Breast epithelium (tissue), 4 donors: Measurements from ENCODE around the gene SAP30BP. TPM values are rescaled to one million over a fixed set of nuclear protein-coding genes. Genes with fewer than 3 reads are reported as not detected.

Experiments used
- DNase-seq, 2 donors: peaks; one replicate each; pipeline ENCODE4 v3.0.0-alpha.2; 2019; ENCODE audit warnings: low spot score in 2 of 2
- H3K27ac ChIP-seq, 2 donors: fragments of 200-600 bp; sonication (generic) in 1 of 2; one replicate each; pipeline ENCODE4 v1.5.1; 2016 to 2019; ENCODE audit warnings: mild to moderate bottlenecking in 1 of 2
- H3K27me3 ChIP-seq, 2 donors: fragments of 200-600 bp; sonication (generic) in 1 of 2; one replicate each; pipeline versions ENCODE4 v1.5.1 to v1.6.0; 2017 to 2019; ENCODE audit warnings: control low read depth in 1 of 2, mild to moderate bottlenecking in 1 of 2
- H3K36me3 ChIP-seq: fragments of 200-600 bp; one replicate; pipeline ENCODE4 v1.5.1; 2019
- H3K4me1 ChIP-seq, 2 donors: fragments of 200-600 bp; sonication (generic); one replicate each; pipeline ENCODE4 v1.5.1; 2016 to 2019; ENCODE audit warnings: control low read depth in 1 of 2
- H3K4me3 ChIP-seq, 3 donors: fragments of 200-600 bp; sonication (generic); 1 replicate in 2 of 3; 2 replicates in 1 of 3; pipeline ENCODE4 v1.5.1; 2016 to 2019; ENCODE audit warnings: mild to moderate bottlenecking in 3 of 3, moderate library complexity in 2 of 3
- H3K9me3 ChIP-seq, 2 donors: fragments of 200-600 bp; sonication (generic) in 1 of 2; one replicate each; pipeline ENCODE4 v1.5.1; 2016 to 2019; ENCODE audit warnings: control low read depth in 1 of 2
- POLR2A ChIP-seq: fragments of 450-650 bp; IDR thresholded peaks from one replicate; pipeline ENCODE4 v1.6.1; 2016; ENCODE audit warnings: antibody characterized with exemption, mild to moderate bottlenecking, moderate library complexity
- POLR2AphosphoS5 ChIP-seq, 3 donors: sonication (generic); formaldehyde crosslinking; IDR thresholded peaks; one replicate each; pipeline ENCODE4 v1.6.1; 2017; ENCODE audit warnings: antibody characterized with exemption in 3 of 3
- intact Hi-C: fragments of 100-400 bp; cut with DNase I; formaldehyde crosslinking; loops from one replicate; pipeline ENCODE4 v1.15.1; 2023; ENCODE audit warnings: low total_unique reads
- total RNA-seq, 3 donors: library from RNA; depleted of rRNA; stranded (reverse); fragments of >200 nt; gene quantifications; one replicate each; pipeline ENCODE4 v1.1.0, GENCODE V29; 2016
- TF ChIP-seq, protein P1 (sequence below), 3 donors: fragments of 450-650 bp; IDR thresholded peaks; one replicate each; pipeline ENCODE4 v1.5.1; 2016 to 2017; ENCODE audit warnings: antibody characterized with exemption in 3 of 3, mild to moderate bottlenecking in 3 of 3, moderate library complexity in 3 of 3

Gene SAP30BP
- total RNA-seq, 3 donors from 2014 or later, result 68.3 to 89.5 (median 86.1) TPM

DNA sequence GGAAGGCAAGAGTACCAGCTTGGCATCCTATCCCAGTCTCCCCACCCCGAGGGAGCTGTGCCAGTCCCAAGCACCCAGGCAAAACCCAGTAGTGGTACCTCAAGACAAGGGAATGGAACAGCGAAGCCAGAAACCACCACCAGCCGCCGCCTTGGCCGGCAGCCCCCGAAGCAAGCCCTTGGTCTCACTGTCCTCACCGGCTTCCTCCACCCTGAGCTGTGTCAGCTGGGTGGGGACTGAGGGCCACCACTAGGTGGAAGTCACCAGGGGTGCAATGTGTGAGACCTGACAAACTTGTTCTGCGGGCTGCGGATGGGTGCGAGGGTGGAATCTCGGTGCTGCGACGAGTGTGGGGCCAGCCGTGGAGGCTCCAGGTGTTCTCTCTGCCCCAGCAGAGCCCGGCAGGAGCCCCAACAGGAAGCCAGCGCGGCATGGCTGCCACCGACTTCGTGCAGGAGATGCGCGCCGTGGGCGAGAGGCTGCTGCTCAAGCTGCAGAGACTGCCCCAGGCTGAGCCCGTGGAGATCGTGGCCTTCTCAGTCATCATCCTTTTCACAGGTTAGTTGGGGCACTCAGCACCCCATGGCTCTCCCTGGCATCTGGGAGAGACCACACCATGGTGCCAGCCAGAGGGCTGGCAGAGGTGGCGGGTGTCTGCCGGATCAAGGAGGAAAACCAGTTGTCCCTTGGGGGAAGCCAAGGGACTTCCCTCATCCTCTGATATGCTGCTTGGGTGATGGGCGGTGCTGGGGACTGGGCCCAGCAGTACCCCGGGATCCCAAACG is 27.2 kb upstream of the SAP30BP start:
- TF ChIP-seq POLR2AphosphoS5 (IDR thresholded peaks at IDR 0.05), result no peak
- TF ChIP-seq, protein P1, sequence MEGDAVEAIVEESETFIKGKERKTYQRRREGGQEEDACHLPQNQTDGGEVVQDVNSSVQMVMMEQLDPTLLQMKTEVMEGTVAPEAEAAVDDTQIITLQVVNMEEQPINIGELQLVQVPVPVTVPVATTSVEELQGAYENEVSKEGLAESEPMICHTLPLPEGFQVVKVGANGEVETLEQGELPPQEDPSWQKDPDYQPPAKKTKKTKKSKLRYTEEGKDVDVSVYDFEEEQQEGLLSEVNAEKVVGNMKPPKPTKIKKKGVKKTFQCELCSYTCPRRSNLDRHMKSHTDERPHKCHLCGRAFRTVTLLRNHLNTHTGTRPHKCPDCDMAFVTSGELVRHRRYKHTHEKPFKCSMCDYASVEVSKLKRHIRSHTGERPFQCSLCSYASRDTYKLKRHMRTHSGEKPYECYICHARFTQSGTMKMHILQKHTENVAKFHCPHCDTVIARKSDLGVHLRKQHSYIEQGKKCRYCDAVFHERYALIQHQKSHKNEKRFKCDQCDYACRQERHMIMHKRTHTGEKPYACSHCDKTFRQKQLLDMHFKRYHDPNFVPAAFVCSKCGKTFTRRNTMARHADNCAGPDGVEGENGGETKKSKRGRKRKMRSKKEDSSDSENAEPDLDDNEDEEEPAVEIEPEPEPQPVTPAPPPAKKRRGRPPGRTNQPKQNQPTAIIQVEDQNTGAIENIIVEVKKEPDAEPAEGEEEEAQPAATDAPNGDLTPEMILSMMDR (IDR thresholded peaks at IDR 0.05), result peak; percentile 19 to 67 (median 40)
- TF ChIP-seq POLR2A, result no peak
- DNase-seq, result peak; percentile 54 to 80
- Histone ChIP-seq H3K36me3 (no peaks in the 10 kb centered on the region), H3K27me3 (no peaks in the 10 kb centered on the region), H3K9me3 (no peaks in the 10 kb centered on the region), H3K27ac (peak overlapping the region; percentile 13 to 75), H3K4me3 (peak overlapping the region in 1 of 3 donors; percentile 22), H3K4me1 (peaks cover 5 to 8% of the 10 kb centered on the region in 2 donors)
- intact Hi-C loops, result loop anchor here (5.0 kb wide), 1 partner anchor 107 kb away; no protein-coding TSS in a partner anchor

DNA sequence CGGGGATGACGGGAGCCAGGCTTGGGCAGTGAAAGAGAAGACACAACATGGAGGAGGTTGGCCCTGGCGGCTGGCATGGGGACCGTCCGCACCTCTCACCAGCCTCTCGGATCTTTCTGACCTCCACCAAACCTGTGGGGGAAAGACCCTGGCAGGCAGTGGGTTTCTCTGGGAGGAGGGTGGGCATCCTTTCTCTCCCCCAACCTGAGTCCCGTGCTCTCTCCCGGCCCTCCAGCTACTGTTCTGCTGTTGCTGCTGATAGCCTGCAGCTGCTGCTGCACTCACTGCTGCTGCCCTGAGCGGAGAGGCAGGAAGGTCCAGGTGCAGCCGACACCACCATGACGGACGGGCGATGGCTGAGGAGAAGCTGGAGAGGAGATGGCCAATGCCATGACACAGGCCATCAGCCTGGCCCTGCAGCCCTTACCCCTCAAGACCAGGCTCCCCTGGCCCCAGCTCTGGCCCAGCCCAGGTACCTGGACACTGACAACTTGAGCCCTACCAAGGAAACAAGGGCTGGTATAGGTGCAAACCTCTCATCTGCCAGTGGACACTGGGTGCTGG is 26.5 kb upstream of the SAP30BP start:
- no peak overlapping the region for H3K4me3 ChIP-seq
- TF ChIP-seq POLR2AphosphoS5 (IDR thresholded peaks at IDR 0.05), result no peak
- no peak for TF ChIP-seq POLR2A
- TF ChIP-seq, protein P1 (IDR thresholded peaks at IDR 0.05), result no peak

DNA sequence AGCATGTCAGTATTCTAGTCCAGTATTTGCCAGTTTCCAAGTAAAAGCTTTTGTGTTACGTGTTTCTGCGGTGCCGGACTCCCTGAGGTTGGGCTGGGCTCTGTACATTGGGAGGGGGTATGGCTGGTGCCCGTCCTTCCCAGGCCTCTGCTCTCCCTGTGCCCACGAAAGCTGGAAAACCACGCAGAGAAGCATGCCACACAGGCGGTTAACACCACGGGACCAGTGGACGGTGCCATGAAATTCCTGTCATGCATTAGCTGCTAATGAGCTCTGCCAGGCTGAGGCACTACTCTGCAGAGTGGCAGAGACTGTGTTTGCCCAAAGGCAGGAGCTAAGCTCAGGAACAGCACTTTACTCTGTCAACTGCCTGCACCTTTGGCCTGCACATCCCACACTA is 25.8 kb upstream of the SAP30BP start:
- no peak for DNase-seq
- intact Hi-C loops, result no loop called here
- Histone ChIP-seq H3K4me1 (peaks cover 5 to 13% of the 10 kb centered on the region in 2 donors), H3K27ac (peak overlapping the region; percentile 83 to 95), H3K4me3 (no peak overlapping the region), H3K9me3 (no peaks in the 10 kb centered on the region), H3K27me3 (no peaks in the 10 kb centered on the region), H3K36me3 (no peaks in the 10 kb centered on the region)
- no peak for TF ChIP-seq POLR2A
- TF ChIP-seq, protein P1 (IDR thresholded peaks at IDR 0.05), result no peak
- TF ChIP-seq POLR2AphosphoS5 (IDR thresholded peaks at IDR 0.05), result no peak

More for the DNA sequence above, 26.5 kb upstream of the SAP30BP start:
- H3K36me3 ChIP-seq, result no peaks in the 10 kb centered on the region
- DNase-seq, result no peak
- H3K27ac ChIP-seq, result peak overlapping the region; percentile 13 to 75
- no peaks in the 10 kb centered on the region for H3K27me3 ChIP-seq
- peaks cover 5 to 8% of the 10 kb centered on the region in 2 donors for H3K4me1 ChIP-seq
- no peaks in the 10 kb centered on the region for H3K9me3 ChIP-seq
- intact Hi-C loops, result no loop called here

DNA sequence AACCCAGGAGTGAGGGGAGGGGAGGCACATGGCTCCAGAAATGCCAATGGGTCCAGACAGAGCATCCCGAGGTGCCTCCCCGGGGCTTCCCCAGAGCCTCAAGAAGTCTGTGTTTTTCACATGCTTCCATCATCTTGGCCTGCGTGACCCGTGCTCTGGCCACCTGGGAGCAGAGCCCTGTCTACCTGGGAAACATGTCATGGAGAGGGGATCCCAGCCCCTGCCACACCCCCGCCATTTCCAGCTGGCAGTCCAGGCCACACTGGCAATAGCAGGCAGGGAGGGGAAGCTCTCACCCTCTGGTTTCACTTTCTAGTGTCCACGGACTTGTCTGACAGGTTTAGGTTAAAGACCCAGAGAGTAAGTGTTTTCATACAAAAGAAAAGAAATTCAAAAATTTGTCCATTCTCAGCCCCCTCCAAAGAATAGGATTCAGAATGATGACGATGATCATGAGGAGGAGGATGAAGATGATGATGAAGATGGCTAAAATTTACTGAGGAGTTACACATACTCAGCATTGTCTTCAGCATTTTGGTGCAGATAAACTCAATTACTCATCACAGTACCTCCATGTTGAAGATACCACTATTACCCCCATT is 24.9 kb upstream of the SAP30BP start:
- peak in 1 of 2 donors; percentile 54 for DNase-seq
- intact Hi-C loops, result no loop called here
- H3K4me1 ChIP-seq, result peaks cover 5 to 13% of the 10 kb centered on the region in 2 donors
- peak overlapping the region in 1 of 3 donors; percentile 8 for H3K4me3 ChIP-seq
- H3K27me3 ChIP-seq, result no peaks in the 10 kb centered on the region
- no peaks in the 10 kb centered on the region for H3K36me3 ChIP-seq
- TF ChIP-seq POLR2AphosphoS5 (IDR thresholded peaks at IDR 0.05) (no peak), POLR2A (no peak)
- TF ChIP-seq, protein P1 (IDR thresholded peaks at IDR 0.05), result no peak
- peak overlapping the region; percentile 83 to 95 for H3K27ac ChIP-seq
- H3K9me3 ChIP-seq, result no peaks in the 10 kb centered on the region
